Activated CD4-positive, alpha-beta T cell treated with anti-CD3 and anti-CD28 coated beads for 48 hours (primary cell): ENCODE results near the gene NTRK2.

Experiments used
- DNase-seq: peaks from one replicate; pipeline ENCODE4 v3.0.0-alpha.2; 2020

Gene NTRK2

DNA sequence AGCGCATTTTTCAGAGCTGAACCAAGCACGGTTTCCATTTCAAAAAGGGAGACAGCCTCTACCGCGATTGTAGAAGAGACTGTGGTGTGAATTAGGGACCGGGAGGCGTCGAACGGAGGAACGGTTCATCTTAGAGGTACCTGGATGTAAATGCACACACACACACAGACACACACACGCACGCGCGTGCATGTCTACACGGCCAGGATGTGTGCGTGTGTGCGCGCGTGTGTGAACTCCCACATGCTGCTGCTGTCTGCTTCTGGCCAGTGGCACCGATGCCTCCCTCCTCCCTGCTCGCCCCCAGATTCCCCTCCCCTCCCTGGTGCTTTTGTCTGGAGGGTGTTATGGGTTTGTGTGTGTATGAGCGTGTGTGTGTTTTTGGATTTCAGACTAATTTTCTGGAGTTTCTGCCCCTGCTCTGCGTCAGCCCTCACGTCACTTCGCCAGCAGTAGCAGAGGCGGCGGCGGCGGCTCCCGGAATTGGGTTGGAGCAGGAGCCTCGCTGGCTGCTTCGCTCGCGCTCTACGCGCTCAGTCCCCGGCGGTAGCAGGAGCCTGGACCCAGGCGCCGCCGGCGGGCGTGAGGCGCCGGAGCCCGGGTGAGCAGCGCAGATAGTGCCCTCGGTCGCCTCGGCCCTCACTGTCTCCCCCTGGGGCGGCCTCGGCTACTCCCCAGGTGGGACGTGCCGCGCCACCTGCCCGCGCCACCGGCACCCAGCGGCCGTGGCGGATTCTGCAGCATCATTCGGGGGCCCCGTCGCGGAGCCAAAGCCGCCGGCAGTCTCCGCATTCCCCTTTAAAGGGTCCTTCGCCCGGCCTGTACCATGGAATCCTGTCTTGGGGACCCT, at the start of gene NTRK2:
NTRK2 (plus strand) TSS at position 442 of the 850 bp plus-strand sequence. CDS start 1,020 bp downstream, outside the sequence.
- DNase-seq: peak; percentile 25

DNA sequence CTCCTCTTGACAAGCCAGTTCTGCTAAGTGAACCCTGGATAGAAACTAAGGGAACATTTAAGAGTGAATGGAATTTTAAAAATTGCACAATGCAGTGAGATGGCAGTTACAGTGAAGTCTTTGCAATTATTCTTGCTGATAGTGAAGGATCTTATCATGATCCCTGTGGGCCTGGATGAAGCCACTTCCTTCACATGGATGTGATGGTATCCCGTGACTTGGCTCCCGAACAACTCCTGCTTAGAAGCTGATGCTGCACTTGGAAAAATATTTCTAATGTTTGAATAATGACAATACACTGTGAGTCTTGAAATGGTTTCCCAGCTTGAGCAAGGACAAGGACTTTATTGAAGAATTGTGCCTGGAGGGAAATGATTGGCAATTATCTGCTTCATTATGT, 49.2 kb upstream of the NTRK2 start:
- no peak for DNase-seq

GRCh38 chr9:84621811-84622210, 47.7 kb upstream of the NTRK2 start:
- no peak for DNase-seq

DNA sequence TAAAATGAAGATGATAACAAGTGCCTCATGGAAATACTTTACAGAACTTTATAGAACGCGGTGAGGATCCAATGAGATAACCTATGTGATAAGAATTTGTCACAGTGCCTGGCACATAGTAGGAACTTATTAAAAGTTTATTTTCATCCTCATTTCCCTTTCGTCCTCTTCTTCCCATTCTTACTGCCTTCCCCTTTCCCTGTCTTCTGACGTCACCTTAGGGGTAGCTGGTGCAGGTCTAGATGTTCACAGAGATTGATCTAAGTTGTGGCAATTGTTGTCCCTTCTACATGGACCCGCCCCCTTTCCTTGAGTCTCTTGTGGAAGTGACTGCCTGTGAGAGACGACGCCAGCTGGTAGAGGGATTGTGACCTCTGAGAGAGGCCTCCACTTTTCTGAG, 46.5 kb upstream of the NTRK2 start:
- no peak for DNase-seq

GRCh38 chr9:84636436-84636835, 33.1 kb upstream of the NTRK2 start:
- no peak for DNase-seq

GRCh38 chr9:84642553-84643141, 26.9 kb upstream of the NTRK2 start:
- no peak for DNase-seq

DNA sequence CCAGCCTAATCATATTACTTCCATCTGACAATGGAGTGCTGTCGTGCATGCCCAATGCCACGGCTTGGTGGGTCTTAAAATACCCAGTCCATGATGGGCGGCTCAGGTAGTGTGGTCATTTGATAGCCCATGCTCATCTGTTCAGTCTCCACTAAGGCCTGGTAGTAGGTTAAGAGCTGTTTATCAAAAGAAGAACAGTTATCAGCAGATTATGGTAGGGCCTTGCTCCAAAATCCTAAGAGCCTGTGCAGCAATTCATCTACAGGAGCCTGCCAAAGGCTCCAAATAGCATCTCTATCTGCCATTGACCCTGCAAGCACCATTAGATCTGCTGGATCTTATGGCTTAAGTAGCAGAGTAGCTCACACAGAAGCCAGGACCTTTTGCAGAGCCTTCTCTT, 21.8 kb upstream of the NTRK2 start:
- no peak for DNase-seq

GRCh38 chr9:84652496-84653120, 16.9 kb upstream of the NTRK2 start:
- DNase-seq: no peak

DNA sequence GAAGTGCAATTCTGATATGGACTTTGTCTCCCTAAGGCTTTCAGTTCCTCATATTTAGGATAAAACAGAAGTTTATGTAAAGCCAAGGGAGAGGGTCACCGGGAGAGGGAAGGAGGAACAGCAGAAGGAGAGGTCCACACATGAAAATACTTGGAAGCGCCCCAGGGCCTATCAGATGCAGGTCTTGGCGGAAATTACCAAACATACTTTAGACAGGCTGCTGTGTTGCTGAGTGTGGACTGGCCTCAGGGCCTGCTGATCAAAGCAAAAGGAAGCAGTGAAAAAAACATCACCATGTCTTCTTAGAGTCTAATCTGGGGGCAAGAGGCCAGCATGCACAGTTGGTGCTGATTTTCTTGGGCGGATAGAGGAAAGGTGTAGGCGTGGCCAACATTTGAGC, 14.1 kb upstream of the NTRK2 start:
- DNase-seq: no peak

GRCh38 chr9:84659313-84659712, 10.2 kb upstream of the NTRK2 start:
- DNase-seq: no peak

DNA sequence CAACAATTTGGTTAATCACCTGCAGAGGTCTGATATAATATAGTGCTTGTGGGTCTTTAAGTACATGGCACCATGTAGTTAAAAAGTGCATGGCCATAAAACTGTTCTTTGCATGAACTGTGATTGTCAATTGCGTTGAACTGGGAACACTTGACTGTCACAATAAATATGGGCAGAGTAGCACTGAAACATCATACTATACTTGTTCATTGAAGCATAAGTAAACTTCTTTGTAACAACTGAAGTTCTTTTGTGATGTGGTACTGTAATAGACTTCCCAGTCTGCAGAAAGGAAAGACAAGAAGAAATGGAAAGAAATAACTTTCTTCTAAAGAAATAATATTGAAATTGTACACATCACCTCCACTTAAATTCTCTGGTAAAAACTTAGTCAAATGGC, 9.8 kb upstream of the NTRK2 start:
- no peak for DNase-seq

DNA sequence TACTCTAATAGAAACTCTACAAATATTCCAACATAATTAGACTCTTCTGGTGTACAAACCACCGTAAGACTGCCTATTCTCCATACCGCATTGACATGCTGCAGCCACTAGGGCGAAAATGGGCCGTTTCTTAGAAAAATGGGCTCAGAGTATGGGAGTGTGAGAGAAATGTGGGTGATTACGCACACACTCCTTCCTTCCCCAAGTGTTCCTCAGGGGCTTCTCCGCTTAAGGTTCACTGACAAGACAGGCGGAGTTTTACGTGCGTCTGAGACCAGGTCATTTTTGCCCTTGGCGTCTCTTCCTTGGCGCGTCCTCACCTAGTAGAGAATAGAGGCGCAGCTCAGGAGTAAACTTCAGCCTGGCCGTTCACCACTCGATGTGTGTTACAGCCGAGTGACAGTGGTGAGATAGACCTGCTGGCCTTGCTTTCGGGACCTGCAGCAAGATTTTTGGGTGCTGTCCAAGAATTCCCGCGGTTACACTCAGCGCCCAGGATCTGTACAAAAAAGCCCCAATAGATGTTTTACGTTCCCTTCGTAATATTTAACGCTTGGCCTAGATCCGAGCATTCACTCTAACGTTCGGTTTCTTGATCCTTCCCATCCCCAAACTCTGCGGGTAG, 1.8 kb upstream of the NTRK2 start:
- peak; percentile 7 for DNase-seq

- DNase-seq: peak; percentile 70
Observed at GRCh38 chr9:84668196-84669012, 1.1 kb upstream of the NTRK2 start.

GRCh38 chr9:84669013-84669287, 579 bp upstream of the NTRK2 start:
- no peak for DNase-seq

DNA sequence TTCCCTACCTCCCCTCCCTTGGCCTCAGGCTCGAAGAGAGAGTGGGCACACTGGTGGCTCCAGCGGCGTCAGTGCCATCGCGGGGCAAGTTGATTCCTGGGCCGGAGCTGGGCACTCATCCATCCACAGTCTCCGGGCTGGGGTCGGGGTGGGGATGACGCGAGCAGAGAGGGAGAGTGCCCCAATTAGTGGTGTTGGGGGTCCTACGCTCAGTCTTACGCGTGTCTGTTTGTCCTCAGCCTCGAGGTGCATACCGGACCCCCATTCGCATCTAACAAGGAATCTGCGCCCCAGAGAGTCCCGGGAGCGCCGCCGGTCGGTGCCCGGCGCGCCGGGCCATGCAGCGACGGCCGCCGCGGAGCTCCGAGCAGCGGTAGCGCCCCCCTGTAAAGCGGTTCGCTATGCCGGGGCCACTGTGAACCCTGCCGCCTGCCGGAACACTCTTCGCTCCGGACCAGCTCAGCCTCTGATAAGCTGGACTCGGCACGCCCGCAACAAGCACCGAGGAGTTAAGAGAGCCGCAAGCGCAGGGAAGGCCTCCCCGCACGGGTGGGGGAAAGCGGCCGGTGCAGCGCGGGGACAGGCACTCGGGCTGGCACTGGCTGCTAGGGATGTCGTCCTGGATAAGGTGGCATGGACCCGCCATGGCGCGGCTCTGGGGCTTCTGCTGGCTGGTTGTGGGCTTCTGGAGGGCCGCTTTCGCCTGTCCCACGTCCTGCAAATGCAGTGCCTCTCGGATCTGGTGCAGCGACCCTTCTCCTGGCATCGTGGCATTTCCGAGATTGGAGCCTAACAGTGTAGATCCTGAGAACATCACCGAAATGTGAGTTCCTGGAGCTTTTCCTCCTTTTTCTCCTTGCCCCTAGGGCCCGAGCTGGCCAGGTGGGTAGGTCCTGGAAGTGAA, 861 bp downstream of the NTRK2 start:
- peak; percentile 3 for DNase-seq

DNA sequence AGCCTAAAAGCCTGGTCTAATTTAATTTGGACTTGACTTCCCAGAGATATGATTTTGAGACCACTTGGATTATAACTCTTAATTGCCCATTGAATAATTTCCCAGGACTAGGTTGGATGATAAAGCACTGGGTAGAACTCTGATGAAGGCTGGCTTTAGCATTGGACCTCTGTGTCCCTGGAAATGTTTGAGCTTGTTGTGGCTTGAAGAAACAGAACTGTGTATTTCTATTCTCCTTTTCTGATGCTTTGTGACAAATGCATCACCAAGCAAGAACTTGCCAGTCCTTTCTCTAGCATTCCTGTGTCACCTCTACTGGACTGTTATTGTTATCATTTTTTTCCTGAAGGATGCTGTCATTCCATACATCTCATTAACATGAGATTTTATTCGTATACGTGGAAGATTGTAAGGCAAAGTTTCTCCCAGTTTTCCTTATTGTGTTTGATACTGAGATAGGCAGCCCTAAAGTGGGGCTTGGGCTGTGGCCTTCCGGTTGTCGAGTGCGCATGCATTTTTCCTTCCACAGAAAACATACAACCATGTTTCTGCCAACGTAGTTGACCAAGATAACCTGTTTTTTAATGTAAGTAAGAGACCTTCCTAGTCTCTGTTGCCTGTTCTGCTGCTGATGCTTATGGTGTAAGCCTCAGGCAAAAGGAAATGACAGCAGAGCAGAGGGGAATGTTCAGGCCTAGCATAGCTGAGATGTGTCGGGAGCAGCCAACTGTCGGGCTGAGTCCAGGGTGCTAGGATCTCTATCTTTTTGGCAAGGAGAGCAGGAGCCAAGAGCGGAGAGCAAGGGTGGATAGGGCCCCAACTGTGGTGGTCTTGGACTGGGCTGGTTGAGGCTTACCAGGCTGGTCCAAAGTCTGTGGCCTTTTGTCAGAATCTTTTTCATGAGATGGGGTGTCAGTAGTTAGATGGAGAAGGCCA, 2.3 kb downstream of the NTRK2 start:
- no peak for DNase-seq

DNA sequence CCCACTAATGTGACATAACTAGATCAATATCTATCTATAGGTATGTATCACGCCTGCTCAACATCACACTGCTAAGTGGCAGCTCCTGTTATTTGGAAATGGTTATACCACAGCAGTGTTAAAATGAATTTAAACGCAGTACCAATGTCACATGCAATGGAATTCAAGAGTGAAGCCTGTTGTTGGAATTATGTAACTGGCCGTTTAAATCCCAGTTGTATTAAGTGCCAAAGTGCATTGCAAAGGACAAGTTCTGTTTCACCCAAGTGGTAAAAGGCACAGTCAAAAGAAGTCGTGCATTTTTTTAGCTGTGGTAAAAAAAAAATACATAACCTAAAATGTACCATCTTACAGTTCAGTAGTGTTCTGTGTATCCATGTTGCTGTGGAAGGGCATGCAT, 4.3 kb downstream of the NTRK2 start:
- DNase-seq: no peak

GRCh38 chr9:84677080-84677479, 7.6 kb downstream of the NTRK2 start:
- no peak for DNase-seq

GRCh38 chr9:84679571-84679970, 10.0 kb downstream of the NTRK2 start:
- DNase-seq: no peak

GRCh38 chr9:84681516-84682285, 12.2 kb downstream of the NTRK2 start:
- no peak for DNase-seq
